Pancreas (tissue), 10 donors: ENCODE measurements around the gene ACTBL2. TPM values are rescaled to one million over a fixed set of nuclear protein-coding genes. Genes with fewer than 3 reads are reported as not detected.

Experiments used
- ATAC-seq, 4 donors: fragments of 200-7000 bp; cut with Tn5 transposase; one replicate each; pipeline versions ENCODE4 v1.8.0 to v1.9.1; 2020; ENCODE audit warnings: mild to moderate bottlenecking in 4 of 4, moderate library complexity in 4 of 4
- DNase-seq, 6 donors: peaks; one replicate each; pipeline ENCODE4 v3.0.0-alpha.2; 2020
- FAIRE-seq: peaks from 2 replicates; lab custom pipeline; 2012; peaks lifted over from hg19 to GRCh38; lab: Jason Lieb, UNC
- H3K27ac ChIP-seq, 4 donors: fragments of 200-600 bp; sonication (generic); 1 replicate in 3 of 4; 2 replicates in 1 of 4; pipeline versions ENCODE4 v1.5.0 to v1.8.0; 2020
- H3K27me3 ChIP-seq, 4 donors: fragments of 200-600 bp; one replicate each; pipeline ENCODE4 v1.8.0; 2021
- H3K36me3 ChIP-seq, 3 donors: fragments of 200-600 bp; sonication (generic) in 1 of 3; one replicate each; pipeline versions ENCODE4 v1.5.0 to v1.8.0; 2020 to 2021
- H3K4me1 ChIP-seq, 3 donors: fragments of 200-600 bp; one replicate each; pipeline ENCODE4 v1.8.0; 2021
- H3K4me3 ChIP-seq, 4 donors: fragments of 200-600 bp; sonication (generic) in 2 of 4; one replicate each; pipeline versions ENCODE4 v1.5.0 to v1.8.0; 2020 to 2021
- H3K9me3 ChIP-seq, 4 donors: fragments of 200-600 bp; one replicate each; pipeline ENCODE4 v1.8.0; 2021
- WGBS, 2 donors: extraction: QIAGEN DNeasy Blood & Tissue Kit; methylation state at CpG; one replicate each; pipeline ENCODE4 v1.1.7; 2013; 5-methylcytosine and 5-hydroxymethylcytosine counted together
- intact Hi-C, 3 donors: fragments of 100-400 bp; cut with DNase I; formaldehyde crosslinking; loops; one replicate each; pipeline versions ENCODE4 v1.11.1 to v1.14.2; 2022
- polyA plus RNA-seq, 2 donors: library from polyadenylated mRNA; stranded (reverse); fragments of 200-250 nt; gene quantifications; one replicate each; pipeline ENCODE4 v1.2.3, GENCODE V29; 2013
- total RNA-seq, 6 donors: library from RNA; stranded (reverse); fragmentation: NEBNext Ultra II Directional in 4 of 6; extraction: Animal tissue kit (Norgen Biotek cat#: 25700) in 4 of 6; gene quantifications; one replicate each; pipeline versions ENCODE4 v1.2.1 to v1.2.4, GENCODE V29; 2021 to 2023
- TF ChIP-seq, protein P1 (sequence below), 4 donors: fragments of 200-600 bp; sonication (generic) in 3 of 4; IDR thresholded peaks; one replicate each; pipeline versions ENCODE4 v1.5.0 to v1.8.0; 2021; ENCODE audit warnings: antibody characterized with exemption in 4 of 4
- donor health status: healthy with polysubstance abuse.
- donor health status: DM: no; HTN: no; CAD: no; lungs with moderate emphysema.
- donor health status: DM: no; HTN: no; CAD: no.
- donor health status: control.
- donor health status: control.
- donor health status: Bipolar disorder and iron deficiency.
- donor health status: DM: yes; HTN: yes; CAD: no.
- donor health status: DM: no; HTN: no; CAD: no.
- donor health status: DM: no; HTN: no; CAD: no.
- donor health status: DM: yes; HTN: yes; CAD: no.

ACTBL2 gene
- total and polyA plus RNA-seq, 8 donors = 0.06 to 0.37 (median 0.12) TPM; not detected in 5

DNA sequence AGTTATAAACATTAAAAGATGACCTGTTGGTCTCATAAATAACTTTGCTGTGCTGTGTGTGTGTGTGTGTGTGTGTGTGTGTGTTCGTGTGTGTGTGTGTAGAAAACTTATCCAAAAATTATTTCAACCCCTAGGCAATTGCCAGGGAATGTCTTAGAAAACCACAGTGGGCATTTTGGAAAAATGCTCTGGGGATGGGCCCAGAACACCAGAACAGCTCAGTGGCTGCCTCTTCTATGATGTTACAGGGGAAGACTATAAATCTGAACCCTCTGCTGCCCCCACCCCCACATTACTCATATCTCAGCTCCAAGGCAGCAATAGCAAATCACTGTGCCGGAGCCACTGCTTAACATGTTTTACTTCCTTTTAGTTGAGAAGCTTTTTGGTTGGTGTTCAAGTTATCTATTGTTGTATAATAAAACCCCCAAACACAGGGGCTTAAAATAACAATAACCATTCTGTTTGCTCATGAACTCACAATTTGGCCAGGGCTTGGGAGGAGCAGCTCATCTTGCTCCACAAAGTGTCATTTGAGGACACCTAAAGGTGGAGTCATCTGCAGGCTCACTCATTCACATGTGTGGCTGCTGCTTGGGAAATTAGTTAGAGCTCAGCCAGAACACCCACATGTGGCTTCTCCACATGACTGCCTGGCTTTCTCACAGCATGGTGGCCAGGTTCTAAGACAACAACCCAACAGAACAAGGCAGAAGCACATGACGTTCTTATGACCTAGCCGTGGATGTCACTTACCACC is 40.4 kb downstream of the ACTBL2 start:
- no peak for DNase-seq
- intact Hi-C loops = no loop called here
- no peak overlapping the region for H3K27ac ChIP-seq
- no peaks in the 10 kb centered on the region for H3K36me3 ChIP-seq
- H3K4me1 ChIP-seq = peaks cover 0 to 4% (median 0%) of the 10 kb centered on the region in 3 donors
- 87 to 88% methylated on average over 4 of the region's 4 CpGs for WGBS, 2 donors
- no peaks in the 10 kb centered on the region for H3K27me3 ChIP-seq
- H3K9me3 ChIP-seq = no peaks in the 10 kb centered on the region
- ATAC-seq = peak in 1 of 4 donors; percentile 66
- no peak overlapping the region for H3K4me3 ChIP-seq
- TF ChIP-seq, protein P1, sequence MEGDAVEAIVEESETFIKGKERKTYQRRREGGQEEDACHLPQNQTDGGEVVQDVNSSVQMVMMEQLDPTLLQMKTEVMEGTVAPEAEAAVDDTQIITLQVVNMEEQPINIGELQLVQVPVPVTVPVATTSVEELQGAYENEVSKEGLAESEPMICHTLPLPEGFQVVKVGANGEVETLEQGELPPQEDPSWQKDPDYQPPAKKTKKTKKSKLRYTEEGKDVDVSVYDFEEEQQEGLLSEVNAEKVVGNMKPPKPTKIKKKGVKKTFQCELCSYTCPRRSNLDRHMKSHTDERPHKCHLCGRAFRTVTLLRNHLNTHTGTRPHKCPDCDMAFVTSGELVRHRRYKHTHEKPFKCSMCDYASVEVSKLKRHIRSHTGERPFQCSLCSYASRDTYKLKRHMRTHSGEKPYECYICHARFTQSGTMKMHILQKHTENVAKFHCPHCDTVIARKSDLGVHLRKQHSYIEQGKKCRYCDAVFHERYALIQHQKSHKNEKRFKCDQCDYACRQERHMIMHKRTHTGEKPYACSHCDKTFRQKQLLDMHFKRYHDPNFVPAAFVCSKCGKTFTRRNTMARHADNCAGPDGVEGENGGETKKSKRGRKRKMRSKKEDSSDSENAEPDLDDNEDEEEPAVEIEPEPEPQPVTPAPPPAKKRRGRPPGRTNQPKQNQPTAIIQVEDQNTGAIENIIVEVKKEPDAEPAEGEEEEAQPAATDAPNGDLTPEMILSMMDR (IDR thresholded peaks at IDR 0.05) = no peak
- FAIRE-seq = no peak

GRCh38 chr5:57441557-57441956 is 41.1 kb downstream of the ACTBL2 start:
- TF ChIP-seq, protein P1 (IDR thresholded peaks at IDR 0.05) = no peak
- intact Hi-C loops = no loop called here
- Histone ChIP-seq H3K4me3 (no peak overlapping the region), H3K27me3 (no peaks in the 10 kb centered on the region), H3K36me3 (no peaks in the 10 kb centered on the region), H3K9me3 (no peaks in the 10 kb centered on the region), H3K4me1 (peaks cover 4 to 8% (median 5%) of the 10 kb centered on the region in 3 donors), H3K27ac (no peak overlapping the region)
- ATAC-seq (peak in 1 of 4 donors; percentile 46), FAIRE-seq (no peak), DNase-seq (no peak)
- WGBS, 2 donors = 77 to 86% methylated on average over 2 of the region's 2 CpGs

DNA sequence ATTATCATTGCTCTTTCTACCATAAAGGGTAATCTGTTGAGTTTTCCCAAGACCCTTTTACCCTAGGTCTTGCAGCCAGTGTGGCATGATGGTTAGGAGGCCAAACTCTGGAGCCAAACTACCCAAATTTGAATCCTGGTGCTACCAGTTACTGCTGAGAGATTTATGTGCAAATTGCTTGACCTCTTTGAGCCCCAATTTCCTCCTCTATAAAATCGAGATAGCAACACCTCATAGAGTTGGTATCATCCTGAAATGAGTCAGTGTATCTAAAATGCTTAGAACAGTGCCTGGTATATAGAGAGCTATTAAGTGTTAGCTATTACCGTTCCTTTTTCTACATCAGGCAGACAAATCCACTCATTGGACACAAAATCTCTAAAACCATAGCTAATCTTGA is 43.0 kb downstream of the ACTBL2 start:
- 74 to 84% methylated on average over 2 of the region's 2 CpGs for WGBS, 2 donors
- H3K9me3 ChIP-seq = no peaks in the 10 kb centered on the region
- no peaks in the 10 kb centered on the region for H3K36me3 ChIP-seq
- peaks cover 20 to 25% (median 21%) of the 10 kb centered on the region in 3 donors for H3K4me1 ChIP-seq
- no peak overlapping the region for H3K27ac ChIP-seq
- TF ChIP-seq, protein P1 (IDR thresholded peaks at IDR 0.05) = no peak
- intact Hi-C loops = no loop called here
- no peak for ATAC-seq
- no peak overlapping the region for H3K4me3 ChIP-seq
- no peak for DNase-seq
- no peaks in the 10 kb centered on the region for H3K27me3 ChIP-seq
- no peak for FAIRE-seq

GRCh38 chr5:57437976-57438805 is 44.4 kb downstream of the ACTBL2 start:
- Histone ChIP-seq H3K4me3 (no peak overlapping the region), H3K36me3 (no peaks in the 10 kb centered on the region), H3K4me1 (peaks cover 20 to 31% (median 25%) of the 10 kb centered on the region in 3 donors), H3K9me3 (no peaks in the 10 kb centered on the region), H3K27me3 (no peaks in the 10 kb centered on the region), H3K27ac (peak overlapping the region in 1 of 4 donors; percentile 92)
- 77 to 81% methylated on average over 8 of the region's 8 CpGs for WGBS, 2 donors
- TF ChIP-seq, protein P1 (IDR thresholded peaks at IDR 0.05) = no peak
- intact Hi-C loops = no loop called here
- FAIRE-seq (no peak), DNase-seq (no peak), ATAC-seq (no peak)
